SU-DHL-6 (cell line): ENCODE results near the gene DDX24.

ENCODE experiments used
- CTCF ChIP-seq: fragments of 200-600 bp; sonication (generic); IDR thresholded peaks from one replicate; pipeline ENCODE4 v1.5.1; 2017; ENCODE audit warnings: antibody characterized with exemption, mild to moderate bottlenecking, low read length, moderate library complexity; ENCODE audit not compliant: insufficient read depth, poor library complexity, severe bottlenecking
- EZH2phosphoT487 ChIP-seq: fragments of 200-600 bp; sonication (generic), shearing (Covaris generic); conservative IDR thresholded peaks from 2 replicates; pipeline ENCODE4 v1.6.1; 2018; ENCODE audit warnings: mild to moderate bottlenecking, antibody characterized with exemption, low read length, moderate library complexity, mixed read lengths

- TF ChIP-seq CTCF (no peak), EZH2phosphoT487 (no peak)
Observed at GRCh38 chr14:94041551-94042346, 39.3 kb downstream of the DDX24 start.
